HUES6 (cell line): ENCODE data around the gene GSTM4.
"Not testable (repeated sequence)": the region's sequence is repeated elsewhere in the genome, so short reads cannot be mapped to it uniquely, and the experiment has no call there.

Experiments used
- H3K27ac ChIP-seq: 2 replicates; pipeline ENCODE4 v1.7.0; 2013; ENCODE audit warnings: low read depth, mild to moderate bottlenecking, low read length, inconsistent platforms
- H3K27me3 ChIP-seq: 2 replicates; pipeline ENCODE4 v1.6.1; 2013; ENCODE audit warnings: low read length; ENCODE audit not compliant: control insufficient read depth, insufficient read depth
- H3K36me3 ChIP-seq: 2 replicates; pipeline ENCODE4 v1.6.1; 2013; ENCODE audit warnings: low read length; ENCODE audit not compliant: control insufficient read depth, insufficient read depth
- H3K4me1 ChIP-seq: 2 replicates; pipeline ENCODE4 v1.6.1; 2013; ENCODE audit warnings: low read length; ENCODE audit not compliant: control insufficient read depth, insufficient read depth
- H3K4me3 ChIP-seq: 2 replicates; pipeline ENCODE4 v1.5.1; 2013; ENCODE audit warnings: low read depth, low read length
- H3K9ac ChIP-seq: one replicate; pipeline ENCODE4 v1.6.1; 2013; ENCODE audit warnings: mild to moderate bottlenecking, low read length
- H3K9me3 ChIP-seq: 2 replicates; pipeline ENCODE4 v1.6.1; 2013; ENCODE audit warnings: low read depth, low read length; ENCODE audit not compliant: control insufficient read depth, insufficient read depth

The GSTM4 gene

GRCh38 chr1:109691759-109692158 lies 35.9 kb downstream of the GSTM4 start:
- H3K27ac ChIP-seq: no peak overlapping the region
- no peak overlapping the region for H3K9ac ChIP-seq
- no peaks in the 10 kb centered on the region for H3K9me3 ChIP-seq
- no peaks in the 10 kb centered on the region for H3K4me1 ChIP-seq
- H3K36me3 ChIP-seq: no peaks in the 10 kb centered on the region
- H3K4me3 ChIP-seq: no peak overlapping the region
- H3K27me3 ChIP-seq: no peaks in the 10 kb centered on the region

GRCh38 chr1:109694400-109694799 lies 38.5 kb downstream of the GSTM4 start:
- not testable (repeated sequence) for H3K27ac ChIP-seq, H3K36me3 ChIP-seq, H3K27me3 ChIP-seq, H3K4me1 ChIP-seq, H3K9me3 ChIP-seq, H3K9ac ChIP-seq, H3K4me3 ChIP-seq

GRCh38 chr1:109695138-109695537 lies 39.2 kb downstream of the GSTM4 start:
- H3K9ac ChIP-seq, H3K4me3 ChIP-seq, H3K4me1 ChIP-seq, H3K27ac ChIP-seq, H3K36me3 ChIP-seq, H3K27me3 ChIP-seq, H3K9me3 ChIP-seq: not testable (repeated sequence)

- Histone ChIP-seq H3K9me3 (no peaks in the 10 kb centered on the region), H3K4me3 (no peak overlapping the region), H3K27ac (no peak overlapping the region), H3K4me1 (no peaks in the 10 kb centered on the region), H3K9ac (no peak overlapping the region), H3K36me3 (no peaks in the 10 kb centered on the region), H3K27me3 (no peaks in the 10 kb centered on the region)
These were observed 41.2 kb downstream of the GSTM4 start for GRCh38 chr1:109697066-109697465.

- not testable (repeated sequence) for H3K4me1 ChIP-seq, H3K4me3 ChIP-seq, H3K36me3 ChIP-seq, H3K27ac ChIP-seq, H3K9ac ChIP-seq, H3K27me3 ChIP-seq, H3K9me3 ChIP-seq
These were observed 42.0 kb downstream of the GSTM4 start for GRCh38 chr1:109697861-109698260.

- H3K27ac ChIP-seq, H3K9ac ChIP-seq, H3K4me1 ChIP-seq, H3K4me3 ChIP-seq, H3K27me3 ChIP-seq, H3K36me3 ChIP-seq: not testable (repeated sequence)
- peaks cover 31% of the 10 kb centered on the region for H3K9me3 ChIP-seq
These were observed 47.0 kb downstream of the GSTM4 start for GRCh38 chr1:109702940-109703339.

- peaks cover 41% of the 10 kb centered on the region for H3K9me3 ChIP-seq
- no peak overlapping the region for H3K4me3 ChIP-seq
- no peaks in the 10 kb centered on the region for H3K4me1 ChIP-seq
- no peaks in the 10 kb centered on the region for H3K36me3 ChIP-seq
- H3K27ac ChIP-seq: no peak overlapping the region
- H3K9ac ChIP-seq: no peak overlapping the region
- H3K27me3 ChIP-seq: no peaks in the 10 kb centered on the region
These were observed 48.3 kb downstream of the GSTM4 start for GRCh38 chr1:109704173-109704572.

- no peaks in the 10 kb centered on the region for H3K4me1 ChIP-seq
- peaks cover 46% of the 10 kb centered on the region for H3K9me3 ChIP-seq
- no peak overlapping the region for H3K9ac ChIP-seq
- H3K4me3 ChIP-seq: no peak overlapping the region
- no peaks in the 10 kb centered on the region for H3K36me3 ChIP-seq
- H3K27me3 ChIP-seq: no peaks in the 10 kb centered on the region
- H3K27ac ChIP-seq: no peak overlapping the region
These were observed 49.5 kb downstream of the GSTM4 start for GRCh38 chr1:109705411-109705810.

GRCh38 chr1:109708949-109709348 lies 53.0 kb downstream of the GSTM4 start:
- H3K4me3 ChIP-seq, H3K27ac ChIP-seq, H3K36me3 ChIP-seq, H3K4me1 ChIP-seq, H3K9ac ChIP-seq, H3K27me3 ChIP-seq: not testable (repeated sequence)
- H3K9me3 ChIP-seq: peaks cover 34% of the 10 kb centered on the region

- not testable (repeated sequence) for H3K9ac ChIP-seq, H3K27ac ChIP-seq, H3K27me3 ChIP-seq, H3K36me3 ChIP-seq, H3K4me3 ChIP-seq, H3K4me1 ChIP-seq
- peaks cover 25% of the 10 kb centered on the region for H3K9me3 ChIP-seq
These were observed 53.9 kb downstream of the GSTM4 start for GRCh38 chr1:109709822-109710221.
